K562 (cell line): Measurements from ENCODE around the gene EPOP. TPM values are rescaled to one million over a fixed set of nuclear protein-coding genes. Genes with fewer than 3 reads are reported as not detected.

ENCODE experiments used
- CBX2 ChIP-seq: fragments of 200-600 bp; sonication (generic); IDR thresholded peaks from one replicate; pipeline ENCODE4 v1.6.1; 2012; ENCODE audit warnings: mild to moderate bottlenecking, low read length, inconsistent platforms; ENCODE audit not compliant: insufficient read depth, poor library complexity, severe bottlenecking
- DMBX1 ChIP-seq: fragments of 250-450 bp; sonication (Bioruptor Pico); IDR thresholded peaks from 2 replicates; pipeline ENCODE4 v1.8.0; 2022; ENCODE audit warnings: inconsistent platforms, mild to moderate bottlenecking, moderate library complexity, borderline replicate concordance
- HCFC1 ChIP-seq: IDR thresholded peaks from 2 replicates; pipeline ENCODE4 v1.6.1; 2012; ENCODE audit warnings: low read depth, low read length, improper control_type of control experiment
- HDAC6 ChIP-seq: IDR thresholded peaks from 2 replicates; pipeline ENCODE4 v1.6.1; 2012; ENCODE audit warnings: low read depth, mild to moderate bottlenecking, control low read depth, inconsistent platforms, low read length, moderate library complexity
- MIER1 ChIP-seq: fragments of 450-650 bp; IDR thresholded peaks from 2 replicates; pipeline ENCODE4 v1.6.1; 2016; ENCODE audit warnings: antibody characterized with exemption, mild to moderate bottlenecking, low read depth
- MYC ChIP-seq, 2 experiments: fragments of 250-450 bp in 1 of 2; sonication (Bioruptor Pico) in 1 of 2; IDR thresholded peaks; 2 replicates each; pipeline versions ENCODE4 v1.5.1 to v1.6.1; 2012 to 2021; ENCODE audit warnings: low read depth in 2 of 2, borderline replicate concordance in 1 of 2, improper control_type of control experiment in 1 of 2, low read length in 1 of 2, mild to moderate bottlenecking in 1 of 2, moderate library complexity in 1 of 2
- PML ChIP-seq: IDR thresholded peaks from 2 replicates; pipeline ENCODE4 v1.6.1; 2012; ENCODE audit warnings: low read length, inconsistent platforms
- ZNF3 ChIP-seq: fragments of 250-450 bp; sonication (Bioruptor Pico); IDR thresholded peaks from 2 replicates; pipeline ENCODE4 v1.5.0; 2021; ENCODE audit warnings: mild to moderate bottlenecking, moderate library complexity
- ZNF644 ChIP-seq: fragments of 200-800 bp; sonication (Bioruptor generic); IDR thresholded peaks from 2 replicates; pipeline ENCODE4 v1.6.1; 2016; ENCODE audit warnings: low read depth, missing genetic modification characterization, missing compliant biosample characterization
- polyA plus RNA-seq, 8 experiments: library from polyadenylated mRNA; depleted of rRNA in 4 of 8; stranded (reverse) in 5 of 8; unstranded in 3 of 8; fragments of >200 nt; fragmentation: Nextera tagmentation in 2 of 8; fragmentation: Illumina TruSeq in 1 of 8; extraction: Ambion mirVana in 2 of 8; extraction: Trizol in 1 of 8; gene quantifications; 2 replicates each; pipeline versions ENCODE4 v1.2.1 to v1.2.3, GENCODE V29; 2011 to 2014; ENCODE audit warnings: inconsistent platforms in 1 of 8, missing spikeins in 1 of 8
- total RNA-seq, 7 experiments: library from RNA; depleted of rRNA in 6 of 7; stranded (reverse); fragments of >200 nt in 6 of 7; fragmentation: Illumina TruSeq in 2 of 7; extraction: Trizol in 2 of 7; gene quantifications; 2 replicates each; pipeline versions ENCODE4 v1.2.1 to v1.2.3, GENCODE V29; 2011 to 2021; ENCODE audit warnings: low replicate concordance in 1 of 7
- TF ChIP-seq, protein P1 (sequence below): fragments of 450-650 bp; IDR thresholded peaks from 2 replicates; pipeline ENCODE4 v1.6.1; 2016; ENCODE audit warnings: borderline replicate concordance
- TF ChIP-seq, protein P2 (sequence below): fragments of 450-650 bp; IDR thresholded peaks from 2 replicates; pipeline ENCODE4 v1.6.1; 2017; ENCODE audit warnings: antibody characterized with exemption, mild to moderate bottlenecking
- TF ChIP-seq, protein P3 (sequence below): IDR thresholded peaks from 2 replicates; pipeline ENCODE4 v1.6.1; 2011; ENCODE audit warnings: borderline replicate concordance, low read depth, mild to moderate bottlenecking, moderate library complexity, low read length; ENCODE audit not compliant: insufficient read depth, poor library complexity, severe bottlenecking
- TF ChIP-seq, protein P4 (sequence below): conservative IDR thresholded peaks from 2 replicates; pipeline ENCODE4 v1.6.1; 2011; ENCODE audit warnings: low read depth, mild to moderate bottlenecking, low read length; ENCODE audit not compliant: control insufficient read depth

The EPOP gene
- total and polyA plus RNA-seq, 9 of the 15 experiments (the other 6 are each of a cell fraction or from before 2014, with no cell fraction given): 0.41 to 10.6 (median 4.6) TPM

DNA sequence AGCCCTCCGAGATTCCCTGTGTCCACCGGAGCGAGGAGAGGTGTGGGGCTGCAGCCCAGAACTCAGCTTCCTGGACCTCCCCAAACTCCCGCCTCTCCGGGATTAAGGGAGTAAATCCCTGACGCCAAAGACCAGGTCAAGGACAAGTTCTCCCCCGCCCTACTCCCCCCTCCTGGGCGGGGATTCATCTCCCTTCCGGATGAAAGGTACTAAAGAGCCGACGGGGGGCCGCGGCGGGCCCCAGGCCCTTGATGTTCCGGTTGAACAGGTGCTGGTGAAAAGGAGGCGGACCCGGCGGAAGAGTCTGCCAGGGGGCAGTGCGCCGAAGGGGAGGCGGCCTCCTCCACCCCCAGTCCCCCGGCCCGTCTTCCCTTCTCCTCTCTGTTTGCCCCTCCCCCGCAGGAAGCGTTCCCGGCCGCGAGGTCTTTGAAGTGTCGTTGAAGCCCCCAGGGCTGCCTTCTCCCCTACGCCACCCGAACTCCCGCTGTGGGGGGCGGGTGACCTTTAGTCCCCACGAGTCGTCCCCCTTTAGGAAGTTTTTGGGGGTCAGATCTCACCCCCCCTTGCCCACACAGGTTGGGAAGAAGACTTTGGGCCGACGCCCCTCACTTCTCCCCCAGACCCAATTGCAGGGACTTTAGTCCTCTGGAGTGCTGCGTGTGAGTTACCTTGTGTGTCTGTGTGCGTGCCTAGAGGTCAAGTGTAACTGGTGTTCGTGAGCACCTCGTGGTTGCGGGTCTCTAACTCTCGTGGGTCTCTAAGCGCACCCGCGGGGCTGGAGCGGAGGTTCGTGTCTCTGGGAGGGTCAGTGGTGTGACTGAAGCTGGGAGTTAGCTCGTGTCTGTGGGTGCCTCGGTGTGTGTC, 29.2 kb upstream of the EPOP start (continued):
- TF ChIP-seq, protein P1, sequence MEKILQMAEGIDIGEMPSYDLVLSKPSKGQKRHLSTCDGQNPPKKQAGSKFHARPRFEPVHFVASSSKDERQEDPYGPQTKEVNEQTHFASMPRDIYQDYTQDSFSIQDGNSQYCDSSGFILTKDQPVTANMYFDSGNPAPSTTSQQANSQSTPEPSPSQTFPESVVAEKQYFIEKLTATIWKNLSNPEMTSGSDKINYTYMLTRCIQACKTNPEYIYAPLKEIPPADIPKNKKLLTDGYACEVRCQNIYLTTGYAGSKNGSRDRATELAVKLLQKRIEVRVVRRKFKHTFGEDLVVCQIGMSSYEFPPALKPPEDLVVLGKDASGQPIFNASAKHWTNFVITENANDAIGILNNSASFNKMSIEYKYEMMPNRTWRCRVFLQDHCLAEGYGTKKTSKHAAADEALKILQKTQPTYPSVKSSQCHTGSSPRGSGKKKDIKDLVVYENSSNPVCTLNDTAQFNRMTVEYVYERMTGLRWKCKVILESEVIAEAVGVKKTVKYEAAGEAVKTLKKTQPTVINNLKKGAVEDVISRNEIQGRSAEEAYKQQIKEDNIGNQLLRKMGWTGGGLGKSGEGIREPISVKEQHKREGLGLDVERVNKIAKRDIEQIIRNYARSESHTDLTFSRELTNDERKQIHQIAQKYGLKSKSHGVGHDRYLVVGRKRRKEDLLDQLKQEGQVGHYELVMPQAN: 0 out of 2 replicates have a peak, but pooled peaks have one; percentile 12
- TF ChIP-seq DMBX1 (CRISPR knock-in tag) (no peak), MIER1 (no peak), PML (0 out of 2 replicates have a peak, but pooled peaks have one; percentile 13), CBX2 (no peak), HDAC6 (no peak), HCFC1 (0 out of 2 replicates have a peak, but pooled peaks have one; percentile 18), ZNF644 (tag) (no peak), ZNF3 (no peak), MYC (IDR thresholded peaks at IDR 0.05; ENCODE audit: low read depth, low read length) (peak; percentile 57), MYC (CRISPR knock-in tag; IDR thresholded peaks at IDR 0.05; ENCODE audit: borderline replicate concordance, low read depth) (no peak)
- TF ChIP-seq, protein P2, sequence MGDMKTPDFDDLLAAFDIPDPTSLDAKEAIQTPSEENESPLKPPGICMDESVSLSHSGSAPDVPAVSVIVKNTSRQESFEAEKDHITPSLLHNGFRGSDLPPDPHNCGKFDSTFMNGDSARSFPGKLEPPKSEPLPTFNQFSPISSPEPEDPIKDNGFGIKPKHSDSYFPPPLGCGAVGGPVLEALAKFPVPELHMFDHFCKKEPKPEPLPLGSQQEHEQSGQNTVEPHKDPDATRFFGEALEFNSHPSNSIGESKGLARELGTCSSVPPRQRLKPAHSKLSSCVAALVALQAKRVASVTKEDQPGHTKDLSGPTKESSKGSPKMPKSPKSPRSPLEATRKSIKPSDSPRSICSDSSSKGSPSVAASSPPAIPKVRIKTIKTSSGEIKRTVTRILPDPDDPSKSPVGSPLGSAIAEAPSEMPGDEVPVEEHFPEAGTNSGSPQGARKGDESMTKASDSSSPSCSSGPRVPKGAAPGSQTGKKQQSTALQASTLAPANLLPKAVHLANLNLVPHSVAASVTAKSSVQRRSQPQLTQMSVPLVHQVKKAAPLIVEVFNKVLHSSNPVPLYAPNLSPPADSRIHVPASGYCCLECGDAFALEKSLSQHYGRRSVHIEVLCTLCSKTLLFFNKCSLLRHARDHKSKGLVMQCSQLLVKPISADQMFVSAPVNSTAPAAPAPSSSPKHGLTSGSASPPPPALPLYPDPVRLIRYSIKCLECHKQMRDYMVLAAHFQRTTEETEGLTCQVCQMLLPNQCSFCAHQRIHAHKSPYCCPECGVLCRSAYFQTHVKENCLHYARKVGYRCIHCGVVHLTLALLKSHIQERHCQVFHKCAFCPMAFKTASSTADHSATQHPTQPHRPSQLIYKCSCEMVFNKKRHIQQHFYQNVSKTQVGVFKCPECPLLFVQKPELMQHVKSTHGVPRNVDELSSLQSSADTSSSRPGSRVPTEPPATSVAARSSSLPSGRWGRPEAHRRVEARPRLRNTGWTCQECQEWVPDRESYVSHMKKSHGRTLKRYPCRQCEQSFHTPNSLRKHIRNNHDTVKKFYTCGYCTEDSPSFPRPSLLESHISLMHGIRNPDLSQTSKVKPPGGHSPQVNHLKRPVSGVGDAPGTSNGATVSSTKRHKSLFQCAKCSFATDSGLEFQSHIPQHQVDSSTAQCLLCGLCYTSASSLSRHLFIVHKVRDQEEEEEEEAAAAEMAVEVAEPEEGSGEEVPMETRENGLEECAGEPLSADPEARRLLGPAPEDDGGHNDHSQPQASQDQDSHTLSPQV: peak; percentile 57
- TF ChIP-seq, protein P3, sequence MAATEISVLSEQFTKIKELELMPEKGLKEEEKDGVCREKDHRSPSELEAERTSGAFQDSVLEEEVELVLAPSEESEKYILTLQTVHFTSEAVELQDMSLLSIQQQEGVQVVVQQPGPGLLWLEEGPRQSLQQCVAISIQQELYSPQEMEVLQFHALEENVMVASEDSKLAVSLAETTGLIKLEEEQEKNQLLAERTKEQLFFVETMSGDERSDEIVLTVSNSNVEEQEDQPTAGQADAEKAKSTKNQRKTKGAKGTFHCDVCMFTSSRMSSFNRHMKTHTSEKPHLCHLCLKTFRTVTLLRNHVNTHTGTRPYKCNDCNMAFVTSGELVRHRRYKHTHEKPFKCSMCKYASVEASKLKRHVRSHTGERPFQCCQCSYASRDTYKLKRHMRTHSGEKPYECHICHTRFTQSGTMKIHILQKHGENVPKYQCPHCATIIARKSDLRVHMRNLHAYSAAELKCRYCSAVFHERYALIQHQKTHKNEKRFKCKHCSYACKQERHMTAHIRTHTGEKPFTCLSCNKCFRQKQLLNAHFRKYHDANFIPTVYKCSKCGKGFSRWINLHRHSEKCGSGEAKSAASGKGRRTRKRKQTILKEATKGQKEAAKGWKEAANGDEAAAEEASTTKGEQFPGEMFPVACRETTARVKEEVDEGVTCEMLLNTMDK: peak; percentile 11
- TF ChIP-seq, protein P4, sequence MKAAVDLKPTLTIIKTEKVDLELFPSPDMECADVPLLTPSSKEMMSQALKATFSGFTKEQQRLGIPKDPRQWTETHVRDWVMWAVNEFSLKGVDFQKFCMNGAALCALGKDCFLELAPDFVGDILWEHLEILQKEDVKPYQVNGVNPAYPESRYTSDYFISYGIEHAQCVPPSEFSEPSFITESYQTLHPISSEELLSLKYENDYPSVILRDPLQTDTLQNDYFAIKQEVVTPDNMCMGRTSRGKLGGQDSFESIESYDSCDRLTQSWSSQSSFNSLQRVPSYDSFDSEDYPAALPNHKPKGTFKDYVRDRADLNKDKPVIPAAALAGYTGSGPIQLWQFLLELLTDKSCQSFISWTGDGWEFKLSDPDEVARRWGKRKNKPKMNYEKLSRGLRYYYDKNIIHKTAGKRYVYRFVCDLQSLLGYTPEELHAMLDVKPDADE: peak; percentile 57
